SU-DHL-6 (cell line): ENCODE results near the gene PTPN1.
A peak's percentile ranks its signal among the peaks of the same experiment; 100 is the strongest.

ENCODE experiments used
- H2AFZ ChIP-seq: fragments of 200-600 bp; sonication (generic); 2 replicates; pipeline ENCODE4 v1.6.1; 2014; ENCODE audit warnings: low read depth, mild to moderate bottlenecking, moderate library complexity, mixed read lengths, antibody characterized with exemption, low read length; ENCODE audit not compliant: severe bottlenecking
- H3F3A ChIP-seq: fragments of 200-600 bp; shearing (Covaris generic); 2 replicates; pipeline ENCODE4 v1.6.0; 2016; ENCODE audit warnings: antibody characterized with exemption, mild to moderate bottlenecking; ENCODE audit not compliant: insufficient read depth
- H3K27ac ChIP-seq: fragments of 200-600 bp; sonication (generic); 2 replicates; pipeline ENCODE4 v1.5.1; 2016; ENCODE audit warnings: low read depth, mild to moderate bottlenecking, low read length, moderate library complexity, mixed read lengths
- H3K27me3 ChIP-seq: fragments of 200-600 bp; sonication (generic), shearing (Covaris generic); 2 replicates; pipeline ENCODE4 v1.6.0; 2014; ENCODE audit warnings: mild to moderate bottlenecking, low read length
- H3K36me3 ChIP-seq: fragments of 200-600 bp; sonication (generic); 2 replicates; pipeline ENCODE4 v1.6.1; 2014; ENCODE audit warnings: mild to moderate bottlenecking, low read length, mixed read lengths
- H3K4me2 ChIP-seq: fragments of 300-600, 200-600 bp; shearing (Covaris generic), sonication (generic); 2 replicates; pipeline ENCODE4 v1.6.0; 2014; ENCODE audit warnings: low read length, low read depth, mild to moderate bottlenecking; ENCODE audit not compliant: poor library complexity, severe bottlenecking
- H3K4me3 ChIP-seq: fragments of 200-600 bp; sonication (generic); 2 replicates; pipeline ENCODE4 v1.5.1; 2014; ENCODE audit warnings: antibody characterized with exemption, low read length, mild to moderate bottlenecking, mixed read lengths; ENCODE audit not compliant: insufficient read depth, poor library complexity, severe bottlenecking
- H3K79me2 ChIP-seq: fragments of 200-600 bp; sonication (generic); 2 replicates; pipeline ENCODE4 v1.6.1; 2014; ENCODE audit warnings: mild to moderate bottlenecking, low read length, moderate library complexity; ENCODE audit not compliant: insufficient read depth
- H3K9ac ChIP-seq: fragments of 200-600 bp; sonication (generic); 2 replicates; pipeline ENCODE4 v1.7.0; 2014; ENCODE audit warnings: mild to moderate bottlenecking, low read length
- H3K9me2 ChIP-seq: fragments of 200-600 bp; sonication (generic); replicated peaks from 2 replicates; pipeline ENCODE4 v1.6.1; 2014; ENCODE audit warnings: low read length; ENCODE audit not compliant: insufficient read depth
- H3K9me3 ChIP-seq: fragments of 200-600 bp; sonication (generic); 2 replicates; pipeline ENCODE4 v1.6.1; 2014; ENCODE audit warnings: low read length, mixed read lengths; ENCODE audit not compliant: insufficient read depth
- H4K20me1 ChIP-seq: fragments of 200-600 bp; sonication (generic); 2 replicates; pipeline ENCODE4 v1.6.1; 2014; ENCODE audit warnings: low read depth, mild to moderate bottlenecking, antibody characterized with exemption, low read length, moderate library complexity, mixed read lengths
- EZH2phosphoT487 ChIP-seq: fragments of 200-600 bp; sonication (generic), shearing (Covaris generic); conservative IDR thresholded peaks from 2 replicates; pipeline ENCODE4 v1.6.1; 2018; ENCODE audit warnings: mild to moderate bottlenecking, antibody characterized with exemption, low read length, moderate library complexity, mixed read lengths
- TF ChIP-seq, protein P1 (sequence below): fragments of 200-600 bp; sonication (generic); IDR thresholded peaks from one replicate; pipeline ENCODE4 v1.5.1; 2017; ENCODE audit warnings: antibody characterized with exemption, mild to moderate bottlenecking, low read length, moderate library complexity; ENCODE audit not compliant: insufficient read depth, poor library complexity, severe bottlenecking

Gene PTPN1

DNA sequence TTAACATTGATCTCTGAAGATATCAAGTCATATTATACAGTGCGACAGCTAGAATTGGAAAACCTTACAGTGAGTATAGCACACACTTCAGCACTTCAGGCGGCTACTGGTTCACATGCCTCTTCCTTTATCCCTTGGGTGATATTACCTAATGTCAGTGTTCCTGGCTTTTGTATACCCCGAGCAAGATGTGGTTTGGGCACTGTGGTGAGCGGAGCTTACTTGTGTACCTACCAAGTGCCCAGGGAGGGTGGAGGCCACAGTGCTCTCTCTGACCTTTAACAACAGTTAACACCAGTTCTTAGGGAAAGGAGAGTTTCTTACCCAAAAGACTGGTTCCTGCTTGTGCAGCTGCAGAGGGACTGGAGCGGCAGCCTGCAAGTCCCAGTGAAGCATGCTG is 64.4 kb downstream of the PTPN1 start:
- H3K4me3 ChIP-seq = no peak overlapping the region
- H3K79me2 ChIP-seq = no peaks in the 10 kb centered on the region
- H3K27me3 ChIP-seq = no peaks in the 10 kb centered on the region
- H3F3A ChIP-seq = no peaks in the 10 kb centered on the region
- H3K4me2 ChIP-seq = no peak overlapping the region
- no peaks in the 10 kb centered on the region for H4K20me1 ChIP-seq
- H3K9me3 ChIP-seq = no peaks in the 10 kb centered on the region
- no peak overlapping the region for H3K27ac ChIP-seq
- no peak for TF ChIP-seq EZH2phosphoT487
- TF ChIP-seq, protein P1, sequence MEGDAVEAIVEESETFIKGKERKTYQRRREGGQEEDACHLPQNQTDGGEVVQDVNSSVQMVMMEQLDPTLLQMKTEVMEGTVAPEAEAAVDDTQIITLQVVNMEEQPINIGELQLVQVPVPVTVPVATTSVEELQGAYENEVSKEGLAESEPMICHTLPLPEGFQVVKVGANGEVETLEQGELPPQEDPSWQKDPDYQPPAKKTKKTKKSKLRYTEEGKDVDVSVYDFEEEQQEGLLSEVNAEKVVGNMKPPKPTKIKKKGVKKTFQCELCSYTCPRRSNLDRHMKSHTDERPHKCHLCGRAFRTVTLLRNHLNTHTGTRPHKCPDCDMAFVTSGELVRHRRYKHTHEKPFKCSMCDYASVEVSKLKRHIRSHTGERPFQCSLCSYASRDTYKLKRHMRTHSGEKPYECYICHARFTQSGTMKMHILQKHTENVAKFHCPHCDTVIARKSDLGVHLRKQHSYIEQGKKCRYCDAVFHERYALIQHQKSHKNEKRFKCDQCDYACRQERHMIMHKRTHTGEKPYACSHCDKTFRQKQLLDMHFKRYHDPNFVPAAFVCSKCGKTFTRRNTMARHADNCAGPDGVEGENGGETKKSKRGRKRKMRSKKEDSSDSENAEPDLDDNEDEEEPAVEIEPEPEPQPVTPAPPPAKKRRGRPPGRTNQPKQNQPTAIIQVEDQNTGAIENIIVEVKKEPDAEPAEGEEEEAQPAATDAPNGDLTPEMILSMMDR = no peak
- H3K9ac ChIP-seq = no peak overlapping the region
- H3K9me2 ChIP-seq = no peaks in the 10 kb centered on the region
- H2AFZ ChIP-seq = no peak overlapping the region
- H3K36me3 ChIP-seq = no peaks in the 10 kb centered on the region

DNA sequence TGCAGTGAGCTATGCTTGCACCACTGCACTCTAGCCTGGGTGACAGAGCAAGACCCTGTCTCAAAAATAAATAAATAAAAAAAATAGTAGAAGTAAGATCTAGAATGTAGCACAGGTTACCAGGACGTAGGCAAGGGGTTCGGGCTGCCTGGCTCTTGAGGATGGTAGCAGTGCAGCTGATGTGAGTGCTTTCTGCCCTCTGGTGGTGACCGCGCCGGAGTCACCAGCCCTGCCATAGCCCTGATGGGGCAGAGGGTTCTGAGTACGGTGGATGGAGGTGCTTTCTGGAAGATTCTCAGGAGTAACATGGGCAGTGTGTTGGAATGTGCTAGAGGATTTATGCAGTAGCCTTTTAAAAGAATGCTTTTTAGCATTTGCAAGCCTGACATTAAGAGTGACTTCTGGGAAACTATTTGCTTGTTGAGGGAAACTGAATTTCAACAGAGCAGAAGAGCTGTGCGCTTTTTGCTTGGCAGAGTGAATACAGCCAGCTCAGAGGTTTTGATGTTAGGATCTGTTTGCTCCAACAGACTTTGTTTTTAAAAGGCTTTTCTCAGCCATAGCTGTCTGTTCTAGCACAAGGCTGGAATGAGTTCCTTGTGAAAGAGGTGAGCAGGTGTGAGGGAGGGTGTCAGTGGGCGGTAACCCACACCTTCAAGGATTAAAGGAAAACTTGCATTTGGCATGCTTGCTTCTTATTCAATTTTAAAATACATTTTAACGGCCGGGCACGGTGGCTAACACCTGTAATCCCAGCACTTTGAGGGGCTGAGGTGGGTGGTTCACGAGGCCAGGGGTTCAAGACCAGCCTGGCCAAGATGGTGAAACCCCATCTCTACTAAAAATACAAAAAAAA is 65.9 kb downstream of the PTPN1 start:
- Histone ChIP-seq H3K27ac (no peak overlapping the region), H4K20me1 (no peaks in the 10 kb centered on the region), H3K36me3 (no peaks in the 10 kb centered on the region)

DNA sequence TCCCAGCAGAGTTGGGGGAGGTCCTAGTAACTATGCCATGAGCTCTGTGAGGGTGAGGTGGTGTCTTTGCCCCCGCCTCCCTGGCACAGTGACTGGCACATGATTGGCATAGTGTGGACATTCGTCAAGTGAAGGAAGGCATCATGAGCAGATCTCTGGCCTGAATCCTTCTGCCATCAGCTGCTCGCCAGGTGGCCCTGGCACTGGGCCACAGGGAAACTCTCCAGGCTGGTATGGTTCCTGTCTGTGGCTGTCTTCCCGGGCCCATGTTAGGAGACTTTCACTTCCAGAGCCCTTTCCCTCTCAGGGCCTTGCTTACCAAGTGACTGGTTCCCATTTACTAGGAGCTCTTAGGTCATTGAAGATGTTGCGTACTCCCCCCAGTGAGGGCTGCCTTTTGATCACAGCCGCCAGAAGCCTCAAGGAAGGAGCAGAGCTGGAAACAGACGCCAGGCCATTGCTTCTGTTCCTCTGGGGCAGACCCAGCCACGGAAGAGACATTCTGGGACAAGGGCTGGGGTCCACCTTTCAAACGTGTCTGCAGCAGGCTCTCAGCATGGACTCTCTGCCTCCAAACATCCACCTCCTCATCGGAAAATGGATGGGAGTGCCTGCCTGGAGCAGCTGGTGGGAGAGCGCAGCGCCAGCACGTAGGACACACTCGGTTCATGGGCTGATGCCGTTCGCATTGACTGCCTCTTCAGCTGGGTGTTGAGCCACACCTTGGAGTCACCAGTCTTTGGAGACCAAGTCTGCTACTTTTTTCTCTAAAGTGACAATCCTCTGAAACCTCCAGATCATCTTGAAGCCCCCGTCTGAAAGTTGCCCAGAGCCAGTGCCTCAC is 67.2 kb downstream of the PTPN1 start:
- Histone ChIP-seq H3K27ac (no peak overlapping the region), H3K9me2 (no peaks in the 10 kb centered on the region)

More for the DNA sequence above, 65.9 kb downstream of the PTPN1 start:
- H2AFZ ChIP-seq = no peak overlapping the region
- H3K79me2 ChIP-seq = no peaks in the 10 kb centered on the region
- no peak overlapping the region for H3K9ac ChIP-seq
- no peaks in the 10 kb centered on the region for H3K9me2 ChIP-seq
- no peaks in the 10 kb centered on the region for H3K9me3 ChIP-seq
- TF ChIP-seq, protein P1 = peak; percentile 59
- no peak for TF ChIP-seq EZH2phosphoT487
- no peaks in the 10 kb centered on the region for H3F3A ChIP-seq
- H3K27me3 ChIP-seq = no peaks in the 10 kb centered on the region
- no peak overlapping the region for H3K4me2 ChIP-seq
- H3K4me3 ChIP-seq = no peak overlapping the region

More for the DNA sequence above, 67.2 kb downstream of the PTPN1 start:
- Histone ChIP-seq H3K4me3 (no peak overlapping the region), H3K9ac (no peak overlapping the region), H3K79me2 (no peaks in the 10 kb centered on the region), H2AFZ (no peak overlapping the region), H4K20me1 (no peaks in the 10 kb centered on the region), H3F3A (no peaks in the 10 kb centered on the region), H3K9me3 (no peaks in the 10 kb centered on the region), H3K36me3 (no peaks in the 10 kb centered on the region), H3K4me2 (no peak overlapping the region), H3K27me3 (no peaks in the 10 kb centered on the region)
- no peak for TF ChIP-seq EZH2phosphoT487
- TF ChIP-seq, protein P1 = no peak
